Ascending aorta (tissue), 2 donors: ENCODE measurements around the gene SH2D4B. TPM values are rescaled to one million over a fixed set of nuclear protein-coding genes. Genes with fewer than 3 reads are reported as not detected.

ENCODE experiments used
- DNase-seq, 2 donors: peaks; one replicate each; pipeline ENCODE4 v3.0.0-alpha.2; 2019; ENCODE audit warnings: low spot score in 2 of 2
- H3K27ac ChIP-seq, 2 donors: fragments of 200-600 bp; sonication (generic); one replicate each; pipeline ENCODE4 v1.5.1; 2016 to 2017; ENCODE audit warnings: mild to moderate bottlenecking in 1 of 2
- H3K27me3 ChIP-seq: fragments of 200-600 bp; sonication (generic); one replicate; pipeline ENCODE4 v1.5.1; 2017
- H3K36me3 ChIP-seq, 2 donors: fragments of 200-600 bp; sonication (generic); one replicate each; pipeline ENCODE4 v1.5.1; 2016
- H3K4me1 ChIP-seq, 2 donors: fragments of 200-600 bp; sonication (generic); one replicate each; pipeline ENCODE4 v1.5.1; 2016 to 2017; ENCODE audit warnings: mild to moderate bottlenecking in 1 of 2
- H3K4me3 ChIP-seq, 2 donors: fragments of 200-600 bp; sonication (generic); one replicate each; pipeline ENCODE4 v1.5.1; 2016 to 2017; ENCODE audit warnings: mild to moderate bottlenecking in 1 of 2
- H3K9me3 ChIP-seq, 2 donors: fragments of 200-600 bp; sonication (generic); one replicate each; pipeline ENCODE4 v1.5.1; 2016
- CTCF ChIP-seq, 3 experiments: fragments of 200-600 bp in 2 of 3; fragments of 450-650 bp in 1 of 3; sonication (generic) in 2 of 3; IDR thresholded peaks; one replicate each; pipeline ENCODE4 v1.5.1; 2016 to 2019; ENCODE audit warnings: antibody characterized with exemption in 3 of 3, mild to moderate bottlenecking in 1 of 3, moderate library complexity in 1 of 3
- intact Hi-C: fragments of 100-400 bp; cut with DNase I; formaldehyde crosslinking; loops from one replicate; pipeline ENCODE4 v1.15.1; 2023
- total RNA-seq: library from RNA; depleted of rRNA; stranded (reverse); fragments of >200 nt; gene quantifications from one replicate; pipeline ENCODE4 v1.1.0, GENCODE V29; 2016

Gene SH2D4B
- total RNA-seq, 1 donor from 2014 or later, result not detected

- Histone ChIP-seq H3K36me3 (peaks cover 3 to 28% of the 10 kb centered on the region in 2 donors), H3K4me3 (no peak overlapping the region), H3K4me1 (peaks cover 3 to 23% of the 10 kb centered on the region in 2 donors), H3K27ac (no peak overlapping the region), H3K27me3 (no peaks in the 10 kb centered on the region), H3K9me3 (peaks cover 0 to 9% of the 10 kb centered on the region in 2 donors)
- DNase-seq, result peak in 1 of 2 donors; percentile 7
- intact Hi-C loops, result no loop called here
- no peak for TF ChIP-seq CTCF (IDR thresholded peaks at IDR 0.05)
These were observed 44.7 kb upstream of the SH2D4B start for GRCh38 chr10:80492848-80493521.

- no peak for TF ChIP-seq CTCF (IDR thresholded peaks at IDR 0.05)
- intact Hi-C loops, result no loop called here
- H3K27ac ChIP-seq, result no peak overlapping the region
These were observed 44.1 kb upstream of the SH2D4B start for GRCh38 chr10:80493522-80494051.

GRCh38 chr10:80496555-80497172, 41.0 kb upstream of the SH2D4B start:
- Histone ChIP-seq H3K36me3 (peaks cover 0 to 3% of the 10 kb centered on the region in 2 donors), H3K27ac (no peak overlapping the region), H3K4me3 (no peak overlapping the region), H3K27me3 (no peaks in the 10 kb centered on the region), H3K4me1 (peaks cover 11 to 47% of the 10 kb centered on the region in 2 donors), H3K9me3 (peaks cover 0 to 9% of the 10 kb centered on the region in 2 donors)
- TF ChIP-seq CTCF (IDR thresholded peaks at IDR 0.05), result no peak
- DNase-seq, result no peak
- intact Hi-C loops, result no loop called here

More at GRCh38 chr10:80493522-80494051, 44.1 kb upstream of the SH2D4B start:
- peaks cover 3 to 28% of the 10 kb centered on the region in 2 donors for H3K36me3 ChIP-seq
- DNase-seq, result peak in 1 of 2 donors; percentile 56
- peaks cover 0 to 9% of the 10 kb centered on the region in 2 donors for H3K9me3 ChIP-seq
- no peaks in the 10 kb centered on the region for H3K27me3 ChIP-seq
- H3K4me3 ChIP-seq, result no peak overlapping the region
- H3K4me1 ChIP-seq, result peaks cover 7 to 30% of the 10 kb centered on the region in 2 donors

GRCh38 chr10:80497187-80498077, 40.3 kb upstream of the SH2D4B start:
- peaks cover 11 to 49% of the 10 kb centered on the region in 2 donors for H3K4me1 ChIP-seq
- H3K27me3 ChIP-seq, result no peaks in the 10 kb centered on the region
- TF ChIP-seq CTCF (IDR thresholded peaks at IDR 0.05), result no peak
- no peak overlapping the region for H3K4me3 ChIP-seq
- peak overlapping the region; percentile 52 to 75 for H3K27ac ChIP-seq
- peaks cover 0 to 9% of the 10 kb centered on the region in 2 donors for H3K9me3 ChIP-seq
- no peak for DNase-seq
- no peaks in the 10 kb centered on the region for H3K36me3 ChIP-seq
- intact Hi-C loops, result no loop called here

- no peaks in the 10 kb centered on the region for H3K36me3 ChIP-seq
- H3K9me3 ChIP-seq, result peaks cover 0 to 9% of the 10 kb centered on the region in 2 donors
- no peaks in the 10 kb centered on the region for H3K27me3 ChIP-seq
- peak in 1 of 2 donors; percentile 53 for DNase-seq
- intact Hi-C loops, result no loop called here
- no peak overlapping the region for H3K4me3 ChIP-seq
- peak overlapping the region; percentile 52 to 75 for H3K27ac ChIP-seq
- peaks cover 11 to 49% of the 10 kb centered on the region in 2 donors for H3K4me1 ChIP-seq
- TF ChIP-seq CTCF (IDR thresholded peaks at IDR 0.05), result no peak
These were observed 39.4 kb upstream of the SH2D4B start for GRCh38 chr10:80498078-80498832.
